Osteoblast (primary cell): Measurements from ENCODE around the gene SNX4. TPM values are rescaled to one million over a fixed set of nuclear protein-coding genes. Genes with fewer than 3 reads are reported as not detected.

ENCODE experiments used
- DNase-seq: peaks from one replicate; pipeline ENCODE4 v3.0.0; 2011; ENCODE audit warnings: low spot score, mixed read lengths; ENCODE audit not compliant: insufficient read length; ENCODE audit errors: missing footprints
- H2AFZ ChIP-seq: 2 replicates; pipeline ENCODE4 v1.6.0; 2011; ENCODE audit warnings: mild to moderate bottlenecking, low read length
- H3K27ac ChIP-seq: 2 replicates; pipeline ENCODE4 v1.5.1; 2011; ENCODE audit warnings: mild to moderate bottlenecking, low read depth, low read length, moderate library complexity
- H3K27me3 ChIP-seq: 2 replicates; pipeline ENCODE4 v1.6.0; 2012; ENCODE audit warnings: mild to moderate bottlenecking, control low read depth, inconsistent platforms, low read length, moderate library complexity; ENCODE audit not compliant: insufficient read depth
- H3K36me3 ChIP-seq: 2 replicates; pipeline ENCODE4 v1.5.1; 2011; ENCODE audit warnings: mild to moderate bottlenecking, low read length, control low read depth, moderate library complexity; ENCODE audit not compliant: insufficient read depth
- H3K4me1 ChIP-seq: 2 replicates; pipeline ENCODE4 v1.5.1; 2011; ENCODE audit warnings: mild to moderate bottlenecking, low read length, control low read depth, moderate library complexity; ENCODE audit not compliant: insufficient read depth
- H3K4me2 ChIP-seq: 2 replicates; pipeline ENCODE4 v1.6.0; 2011; ENCODE audit warnings: mild to moderate bottlenecking, low read length; ENCODE audit not compliant: insufficient read depth
- H3K4me3 ChIP-seq: fragments of 200-600 bp; sonication (generic); 3 replicates; pipeline ENCODE4 v1.5.1; 2012; ENCODE audit warnings: mild to moderate bottlenecking, low read length, inconsistent platforms; ENCODE audit not compliant: insufficient read depth
- H3K79me2 ChIP-seq: 2 replicates; pipeline ENCODE4 v1.6.0; 2012; ENCODE audit warnings: mild to moderate bottlenecking, low read length, control low read depth, inconsistent platforms; ENCODE audit not compliant: insufficient read depth
- H3K9me3 ChIP-seq: 2 replicates; pipeline ENCODE4 v1.5.1; 2011; ENCODE audit warnings: low read depth, low read length, control low read depth
- H4K20me1 ChIP-seq: 2 replicates; pipeline ENCODE4 v1.6.0; 2012; ENCODE audit warnings: mild to moderate bottlenecking, low read length, control low read depth; ENCODE audit not compliant: insufficient read depth
- total RNA-seq: library from RNA; depleted of rRNA; stranded (reverse); fragments of >200 nt; gene quantifications from 2 replicates; pipeline ENCODE4 v1.2.3, GENCODE V29; 2012
- TF ChIP-seq, protein P1 (sequence below): IDR thresholded peaks from 2 replicates; pipeline ENCODE4 v1.5.1; 2011; ENCODE audit warnings: mild to moderate bottlenecking, low read depth, low read length, moderate library complexity; ENCODE audit errors: extremely low read depth

SNX4 gene
- total RNA-seq, 1 donor, result 36.2 TPM

GRCh38 chr3:125443923-125444322 is 76.1 kb downstream of the SNX4 start:
- TF ChIP-seq, protein P1, sequence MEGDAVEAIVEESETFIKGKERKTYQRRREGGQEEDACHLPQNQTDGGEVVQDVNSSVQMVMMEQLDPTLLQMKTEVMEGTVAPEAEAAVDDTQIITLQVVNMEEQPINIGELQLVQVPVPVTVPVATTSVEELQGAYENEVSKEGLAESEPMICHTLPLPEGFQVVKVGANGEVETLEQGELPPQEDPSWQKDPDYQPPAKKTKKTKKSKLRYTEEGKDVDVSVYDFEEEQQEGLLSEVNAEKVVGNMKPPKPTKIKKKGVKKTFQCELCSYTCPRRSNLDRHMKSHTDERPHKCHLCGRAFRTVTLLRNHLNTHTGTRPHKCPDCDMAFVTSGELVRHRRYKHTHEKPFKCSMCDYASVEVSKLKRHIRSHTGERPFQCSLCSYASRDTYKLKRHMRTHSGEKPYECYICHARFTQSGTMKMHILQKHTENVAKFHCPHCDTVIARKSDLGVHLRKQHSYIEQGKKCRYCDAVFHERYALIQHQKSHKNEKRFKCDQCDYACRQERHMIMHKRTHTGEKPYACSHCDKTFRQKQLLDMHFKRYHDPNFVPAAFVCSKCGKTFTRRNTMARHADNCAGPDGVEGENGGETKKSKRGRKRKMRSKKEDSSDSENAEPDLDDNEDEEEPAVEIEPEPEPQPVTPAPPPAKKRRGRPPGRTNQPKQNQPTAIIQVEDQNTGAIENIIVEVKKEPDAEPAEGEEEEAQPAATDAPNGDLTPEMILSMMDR, result no peak
- peaks cover 32% of the 10 kb centered on the region for H3K36me3 ChIP-seq

GRCh38 chr3:125442506-125442905 is 77.5 kb downstream of the SNX4 start:
- Histone ChIP-seq H3K27me3 (no peaks in the 10 kb centered on the region), H3K9me3 (no peaks in the 10 kb centered on the region), H3K4me3 (no peak overlapping the region), H3K4me2 (no peak overlapping the region), H4K20me1 (no peaks in the 10 kb centered on the region), H3K36me3 (peaks cover 25% of the 10 kb centered on the region), H3K79me2 (no peaks in the 10 kb centered on the region), H3K27ac (no peak overlapping the region), H2AFZ (no peak overlapping the region), H3K4me1 (peaks cover 11% of the 10 kb centered on the region)
- TF ChIP-seq, protein P1, result no peak
- no peak for DNase-seq

More at GRCh38 chr3:125443923-125444322, 76.1 kb downstream of the SNX4 start:
- no peaks in the 10 kb centered on the region for H3K27me3 ChIP-seq
- H4K20me1 ChIP-seq, result no peaks in the 10 kb centered on the region
- DNase-seq, result no peak
- H3K4me3 ChIP-seq, result no peak overlapping the region
- no peaks in the 10 kb centered on the region for H3K9me3 ChIP-seq
- no peak overlapping the region for H2AFZ ChIP-seq
- no peak overlapping the region for H3K27ac ChIP-seq
- peaks cover 8% of the 10 kb centered on the region for H3K4me1 ChIP-seq
- H3K79me2 ChIP-seq, result no peaks in the 10 kb centered on the region
- H3K4me2 ChIP-seq, result peak overlapping the region; percentile 50

DNA sequence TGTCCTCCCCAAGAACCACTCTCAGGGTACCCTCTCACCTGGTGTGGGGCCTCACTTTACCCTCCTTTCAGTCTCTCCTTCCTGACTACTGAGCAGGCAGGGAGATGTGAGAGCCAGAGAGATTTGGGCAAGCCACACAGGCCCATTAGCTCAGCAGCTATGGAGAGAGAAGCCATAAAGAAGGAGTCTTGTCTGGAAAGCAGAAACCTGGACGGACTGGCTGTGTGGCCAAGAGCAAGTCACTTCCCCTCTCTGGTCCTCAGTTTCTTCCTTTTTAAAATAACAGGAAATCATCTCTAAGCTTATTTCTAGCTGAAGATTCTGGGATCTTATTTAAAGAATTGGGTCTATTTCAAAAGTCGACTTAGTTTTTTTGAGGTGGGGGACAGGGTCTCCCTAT is 79.0 kb downstream of the SNX4 start:
- no peak overlapping the region for H3K27ac ChIP-seq
- H3K36me3 ChIP-seq, result peaks cover 12% of the 10 kb centered on the region
- no peaks in the 10 kb centered on the region for H3K27me3 ChIP-seq
- H3K4me1 ChIP-seq, result peaks cover 13% of the 10 kb centered on the region
- no peaks in the 10 kb centered on the region for H3K79me2 ChIP-seq
- H3K9me3 ChIP-seq, result no peaks in the 10 kb centered on the region
- H2AFZ ChIP-seq, result no peak overlapping the region
- no peak for DNase-seq
- H3K4me3 ChIP-seq, result no peak overlapping the region
- no peaks in the 10 kb centered on the region for H4K20me1 ChIP-seq
- TF ChIP-seq, protein P1, result no peak
- H3K4me2 ChIP-seq, result no peak overlapping the region

GRCh38 chr3:125440559-125440955 is 79.4 kb downstream of the SNX4 start:
- Histone ChIP-seq H3K4me3 (no peak overlapping the region), H3K4me1 (peaks cover 13% of the 10 kb centered on the region), H3K79me2 (no peaks in the 10 kb centered on the region), H3K36me3 (peaks cover 10% of the 10 kb centered on the region), H3K9me3 (no peaks in the 10 kb centered on the region), H3K27ac (no peak overlapping the region), H3K4me2 (no peak overlapping the region), H4K20me1 (no peaks in the 10 kb centered on the region), H3K27me3 (no peaks in the 10 kb centered on the region), H2AFZ (no peak overlapping the region)
- TF ChIP-seq, protein P1, result no peak
- no peak for DNase-seq
